ENCODE data around the gene SOX30.

Gene SOX30

GRCh38 chr5:157593052-157593757 is 59.0 kb downstream of the SOX30 start:
- H3K27me3 Mint-ChIP-seq (ENCODE audit: low read depth), result no peaks in the 10 kb centered on the region
- no peak for TF ChIP-seq CTCF (IDR thresholded peaks at IDR 0.05; ENCODE audit: unreplicated experiment in 3 of 3)
- peaks cover 6% of the 10 kb centered on the region for H3K9me3 Mint-ChIP-seq
- no peak overlapping the region for H3K27ac Mint-ChIP-seq
- peaks cover 16% of the 10 kb centered on the region for H3K4me1 Mint-ChIP-seq
- H3K36me3 Mint-ChIP-seq (ENCODE audit: low read depth), result no peaks in the 10 kb centered on the region
- H3K4me3 Mint-ChIP-seq, result no peak overlapping the region

GRCh38 chr5:157592594-157592993 is 59.6 kb downstream of the SOX30 start:
- Mint-ChIP-seq H3K9me3 (peaks cover 6% of the 10 kb centered on the region), H3K27ac (no peak overlapping the region), H3K4me1 (peaks cover 16% of the 10 kb centered on the region), H3K4me3 (no peak overlapping the region), H3K27me3 (ENCODE audit: low read depth) (no peaks in the 10 kb centered on the region), H3K36me3 (ENCODE audit: low read depth) (no peaks in the 10 kb centered on the region)
- no peak for TF ChIP-seq CTCF (IDR thresholded peaks at IDR 0.05; ENCODE audit: unreplicated experiment in 3 of 3)

- no peak for TF ChIP-seq CTCF (IDR thresholded peaks at IDR 0.05; ENCODE audit: unreplicated experiment in 3 of 3)
- peaks cover 16% of the 10 kb centered on the region for H3K4me1 Mint-ChIP-seq
- H3K27me3 Mint-ChIP-seq (ENCODE audit: low read depth), result no peaks in the 10 kb centered on the region
- no peaks in the 10 kb centered on the region for H3K36me3 Mint-ChIP-seq (ENCODE audit: low read depth)
- no peak overlapping the region for H3K27ac Mint-ChIP-seq
- H3K9me3 Mint-ChIP-seq, result peaks cover 6% of the 10 kb centered on the region
- no peak overlapping the region for H3K4me3 Mint-ChIP-seq
Observed at GRCh38 chr5:157590478-157590877, 61.8 kb downstream of the SOX30 start.

- no peak for TF ChIP-seq CTCF (IDR thresholded peaks at IDR 0.05; ENCODE audit: unreplicated experiment in 3 of 3)
- Mint-ChIP-seq H3K27me3 (ENCODE audit: low read depth) (no peaks in the 10 kb centered on the region), H3K9me3 (no peaks in the 10 kb centered on the region), H3K4me3 (no peak overlapping the region), H3K27ac (no peak overlapping the region), H3K36me3 (ENCODE audit: low read depth) (no peaks in the 10 kb centered on the region), H3K4me1 (peaks cover 28% of the 10 kb centered on the region)
Observed at GRCh38 chr5:157584628-157585027, 67.6 kb downstream of the SOX30 start.

- no peaks in the 10 kb centered on the region for H3K27me3 Mint-ChIP-seq (ENCODE audit: low read depth)
Observed at GRCh38 chr5:157582731-157583620, 69.3 kb downstream of the SOX30 start.

More at GRCh38 chr5:157582731-157583620, 69.3 kb downstream of the SOX30 start:
- Mint-ChIP-seq H3K9me3 (no peaks in the 10 kb centered on the region), H3K4me1 (peaks cover 41% of the 10 kb centered on the region), H3K27ac (peak overlapping the region; percentile 7 to 23 (median 17)), H3K4me3 (no peak overlapping the region), H3K36me3 (ENCODE audit: low read depth) (no peaks in the 10 kb centered on the region)
- no peak for TF ChIP-seq CTCF (IDR thresholded peaks at IDR 0.05; ENCODE audit: unreplicated experiment in 3 of 3)
